Hematopoietic multipotent progenitor cell treated with erythropoietin and hydrocortisone succinate and interleukin-3 and kit ligand, for 15 days (in vitro differentiated cells): Measurements from ENCODE around the gene MYL6B.
"Not testable (repeated sequence)": the region's sequence is repeated elsewhere in the genome, so short reads cannot be mapped to it uniquely, and the experiment has no call there.

Experiments used
- DNase-seq: peaks from one replicate; pipeline ENCODE4 v3.0.0-alpha.2; 2015; ENCODE audit warnings: low spot score

The MYL6B gene

GRCh38 chr12:56165369-56165768 lies 13.0 kb downstream of the MYL6B start:
- DNase-seq, result no peak

GRCh38 chr12:56169229-56169759 lies 16.9 kb downstream of the MYL6B start:
- no peak for DNase-seq

- DNase-seq, result no peak
Measured at GRCh38 chr12:56172839-56173238, 20.5 kb downstream of the MYL6B start.

- no peak for DNase-seq
Measured at GRCh38 chr12:56178347-56178746, 26.0 kb downstream of the MYL6B start.

GRCh38 chr12:56186957-56187356 lies 34.6 kb downstream of the MYL6B start:
- DNase-seq, result no peak

GRCh38 chr12:56188131-56188777 lies 35.9 kb downstream of the MYL6B start:
- DNase-seq, result no peak

GRCh38 chr12:56188778-56189098 lies 36.4 kb downstream of the MYL6B start:
- DNase-seq, result no peak

GRCh38 chr12:56189099-56189917 lies 36.9 kb downstream of the MYL6B start, which contains the start of gene SMARCC2:
Gene SMARCC2, minus strand, starts transcription at chr12:56189483. Its CDS starts 22 bp downstream, at chr12:56189461.
- DNase-seq, result peak; percentile 89

- peak; percentile 72 for DNase-seq
Measured at GRCh38 chr12:56189918-56190694, 37.7 kb downstream of the MYL6B start.

GRCh38 chr12:56190695-56191155 lies 38.3 kb downstream of the MYL6B start:
- no peak for DNase-seq

- DNase-seq, result no peak
Measured at GRCh38 chr12:56192582-56192981, 40.2 kb downstream of the MYL6B start.

GRCh38 chr12:56193025-56193578 lies 40.7 kb downstream of the MYL6B start:
- DNase-seq, result peak; percentile 91

GRCh38 chr12:56196818-56197550 lies 44.6 kb downstream of the MYL6B start:
- not testable (repeated sequence) for DNase-seq

- DNase-seq, result no peak
Measured at GRCh38 chr12:56197921-56198635, 45.7 kb downstream of the MYL6B start.

GRCh38 chr12:56198836-56199235 lies 46.4 kb downstream of the MYL6B start:
- no peak for DNase-seq

- no peak for DNase-seq
Measured at GRCh38 chr12:56202366-56202765, 50.0 kb downstream of the MYL6B start.

- DNase-seq, result no peak
Measured at GRCh38 chr12:56202838-56203237, 50.5 kb downstream of the MYL6B start.

GRCh38 chr12:56204275-56204674 lies 51.9 kb downstream of the MYL6B start:
- no peak for DNase-seq

GRCh38 chr12:56205445-56205844 lies 53.1 kb downstream of the MYL6B start:
- no peak for DNase-seq

- DNase-seq, result peak; percentile 67
Measured at GRCh38 chr12:56206452-56207166, 54.2 kb downstream of the MYL6B start.
